HG02938 (cell line): ENCODE results near the gene CIPC.

Experiments used
- ATAC-seq: cut with Tn5 transposase; IDR thresholded peaks from one replicate; pipeline ENCODE4 v1.9.1; 2021; ENCODE audit warnings: mild to moderate bottlenecking, moderate library complexity; ENCODE audit not compliant: unreplicated experiment

CIPC gene

DNA sequence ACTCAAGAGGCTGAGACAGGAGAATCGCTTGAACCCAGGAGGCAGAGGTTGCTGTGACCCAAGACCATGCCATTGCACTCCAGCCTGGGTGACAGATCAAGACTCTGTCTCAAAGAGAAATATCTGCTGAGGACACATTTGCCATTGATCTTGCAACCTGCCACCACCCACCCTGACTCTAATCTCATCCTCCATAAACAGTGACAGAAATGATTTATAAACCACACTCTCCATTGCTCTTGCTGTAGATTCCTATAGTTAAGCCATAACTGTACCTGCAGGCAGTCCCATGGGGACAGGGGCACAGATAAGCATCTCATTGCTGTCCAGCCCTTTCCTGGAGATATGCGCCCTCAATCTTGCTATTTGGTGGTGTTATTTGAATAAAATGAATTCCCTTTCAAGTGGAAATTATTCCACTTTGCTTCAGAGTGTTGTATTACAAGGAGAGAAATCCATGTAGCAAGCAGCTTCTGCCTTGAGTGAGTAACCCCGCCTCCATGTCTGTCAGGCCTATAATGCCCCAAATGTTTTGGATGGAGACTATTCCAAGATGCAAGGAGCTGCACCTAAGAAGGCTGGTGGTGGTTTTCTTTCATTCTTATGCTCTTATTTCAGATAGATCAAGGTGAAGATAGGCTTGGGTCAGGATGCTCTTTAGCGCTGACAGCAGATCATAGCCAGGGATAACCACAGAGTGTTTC lies 46.5 kb downstream of the CIPC start:
- ATAC-seq, result no peak

DNA sequence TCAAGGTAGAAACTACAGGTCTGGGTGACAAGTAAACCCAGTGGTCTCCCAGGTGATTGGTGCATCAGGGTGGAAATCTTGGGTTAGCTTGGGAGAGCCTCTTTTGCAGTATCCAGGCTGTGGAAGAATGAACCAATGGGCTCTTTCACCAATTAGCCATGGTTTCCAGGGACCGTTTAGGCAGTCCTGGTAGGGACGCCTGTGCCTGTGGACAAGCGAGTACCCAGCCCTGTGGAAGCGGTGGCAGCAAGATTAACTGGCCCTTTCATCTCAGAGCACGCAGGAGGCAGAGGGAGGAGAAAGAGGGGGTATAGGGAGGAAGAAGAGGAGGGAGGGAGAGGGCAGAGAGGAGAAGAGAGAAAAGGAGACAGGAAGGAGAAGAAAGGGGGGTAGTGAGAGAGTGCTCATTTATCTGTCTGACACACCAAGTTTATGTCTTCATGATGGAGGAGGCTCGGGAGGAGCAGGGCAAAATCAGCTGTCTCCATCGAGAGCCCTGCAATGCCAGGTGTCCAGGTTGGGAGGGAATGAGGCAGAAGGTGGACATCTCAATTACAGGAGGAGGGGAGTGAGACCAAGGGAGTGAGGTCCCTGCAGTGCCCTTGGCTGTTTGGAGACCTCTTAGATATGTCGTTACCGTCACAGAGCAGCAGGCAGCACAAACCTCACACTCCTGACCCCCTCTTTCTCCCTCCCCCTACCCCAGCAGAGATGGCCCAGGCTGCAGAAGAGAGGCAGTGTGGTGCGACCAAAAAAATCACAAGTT lies 48.1 kb downstream of the CIPC start:
- no peak for ATAC-seq

DNA sequence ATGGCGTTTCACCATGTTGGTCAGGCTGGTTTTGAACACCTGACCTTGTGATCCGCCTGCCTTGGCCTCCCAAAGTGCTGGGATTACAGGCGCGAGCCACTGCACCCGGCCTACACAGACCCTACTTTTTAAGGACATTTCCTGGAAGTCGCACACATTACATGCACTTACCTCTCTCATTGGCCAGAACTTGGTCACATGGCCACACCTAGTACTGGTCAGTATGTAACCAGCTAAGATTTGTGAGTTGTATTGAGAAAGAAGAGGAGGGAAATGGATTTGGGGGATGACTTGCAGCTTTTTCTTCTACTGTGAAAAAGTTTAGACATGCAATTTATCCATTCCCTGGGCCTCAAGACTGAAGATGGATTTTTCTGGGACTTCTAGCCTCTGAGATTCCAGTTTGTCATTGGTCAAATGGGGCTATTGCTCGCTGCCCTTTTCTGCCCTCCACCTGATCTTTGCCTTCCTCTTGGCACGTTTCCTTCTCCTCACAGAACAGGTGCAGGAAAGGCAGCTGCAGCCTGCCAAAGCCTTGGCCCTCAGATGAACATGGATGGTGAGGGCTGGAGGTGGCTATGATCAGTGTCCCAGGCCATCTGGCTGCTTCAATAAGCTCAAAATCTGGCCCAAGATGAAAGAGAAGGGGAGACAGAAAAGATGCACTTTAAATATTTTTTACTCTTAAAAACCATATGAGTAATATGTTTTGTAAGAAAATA lies 50.6 kb downstream of the CIPC start:
- no peak for ATAC-seq

DNA sequence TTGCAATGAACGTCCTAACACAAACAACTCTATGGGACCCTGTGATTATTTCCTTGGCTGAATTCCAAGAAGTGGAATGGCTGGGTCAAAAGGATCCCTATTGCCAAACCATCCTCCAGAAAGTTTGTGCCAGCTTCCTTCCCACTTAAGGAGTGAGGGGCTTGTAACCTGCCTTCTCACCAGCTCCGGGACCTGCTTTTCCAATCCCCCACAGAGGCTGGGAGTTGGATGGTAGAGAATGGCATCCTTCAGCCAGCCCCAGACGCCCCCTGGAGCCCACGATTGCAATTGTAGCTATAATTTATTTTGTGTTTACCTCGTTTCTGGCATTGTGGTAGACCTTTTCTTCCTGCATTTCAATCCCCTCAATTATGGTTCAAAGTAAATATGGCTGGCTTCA lies 53.2 kb downstream of the CIPC start:
- no peak for ATAC-seq

DNA sequence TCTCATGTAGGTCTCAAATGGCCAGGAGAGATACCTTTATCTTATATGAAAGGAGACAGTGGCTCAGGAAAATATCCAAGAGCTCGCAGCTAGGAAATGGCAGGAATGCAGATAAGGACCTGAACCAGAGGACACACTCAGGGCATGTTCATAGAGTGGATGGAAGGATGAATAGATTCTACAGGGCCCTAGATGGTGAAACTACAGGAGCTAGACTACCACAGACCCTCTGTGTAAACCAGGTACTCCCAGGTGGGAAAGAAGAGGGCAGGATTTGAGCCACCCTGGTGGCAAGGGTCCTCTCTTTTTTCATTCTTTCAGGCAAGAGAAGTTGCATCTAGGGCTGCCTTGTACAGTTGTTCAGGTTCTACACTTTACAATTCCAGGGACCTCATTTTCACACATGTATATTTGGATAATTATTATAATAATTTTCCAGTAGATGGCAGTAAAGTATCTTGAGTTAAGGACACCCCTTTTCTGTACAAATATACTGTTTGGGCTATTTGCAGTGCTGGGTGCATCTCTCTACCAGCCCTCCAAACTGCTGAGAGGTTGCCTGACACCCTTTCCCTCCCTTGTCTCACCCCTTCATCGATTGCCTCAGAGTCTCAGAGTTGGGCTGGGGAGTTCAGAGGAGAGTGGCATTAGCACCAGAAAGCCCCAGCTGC lies 54.0 kb downstream of the CIPC start:
- no peak for ATAC-seq

DNA sequence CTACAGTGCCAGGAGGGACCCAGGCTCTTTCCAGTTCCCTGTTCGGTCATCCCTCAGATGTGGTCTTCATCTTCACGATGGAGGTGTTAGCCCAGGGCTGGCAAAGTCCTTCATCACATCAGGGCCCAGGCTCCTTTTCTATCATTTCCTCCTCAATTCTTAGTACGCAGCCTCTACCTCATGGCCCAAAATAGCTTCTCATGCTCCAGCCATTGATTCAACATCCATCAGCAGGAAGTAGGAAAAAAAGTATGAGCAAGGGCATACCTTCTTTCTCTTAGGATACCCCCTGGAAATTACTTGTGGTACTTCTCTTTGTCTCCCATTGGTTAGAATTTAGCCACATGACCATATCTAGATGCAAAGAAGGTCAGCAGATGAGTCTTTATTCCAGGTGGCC lies 55.7 kb downstream of the CIPC start:
- ATAC-seq, result no peak

DNA sequence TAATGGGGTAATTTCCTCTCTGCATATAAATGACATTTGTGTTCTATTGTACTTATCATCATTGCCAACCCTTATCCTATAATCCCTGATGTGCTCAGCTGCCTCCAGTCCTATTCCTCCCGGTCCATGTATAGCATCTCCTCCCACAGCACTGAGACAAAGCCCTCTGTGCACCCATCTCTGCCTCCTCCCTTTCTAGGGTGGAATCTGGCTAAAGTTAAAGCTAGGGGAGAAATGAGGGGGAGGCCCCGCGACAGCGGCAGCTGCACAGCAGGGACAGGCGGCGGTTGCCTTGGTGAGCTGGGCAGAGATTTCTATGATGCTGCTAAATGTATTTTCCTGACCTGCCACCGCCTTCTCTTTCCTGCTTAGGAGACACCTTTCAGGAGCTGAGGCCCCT lies 56.4 kb downstream of the CIPC start:
- no peak for ATAC-seq

DNA sequence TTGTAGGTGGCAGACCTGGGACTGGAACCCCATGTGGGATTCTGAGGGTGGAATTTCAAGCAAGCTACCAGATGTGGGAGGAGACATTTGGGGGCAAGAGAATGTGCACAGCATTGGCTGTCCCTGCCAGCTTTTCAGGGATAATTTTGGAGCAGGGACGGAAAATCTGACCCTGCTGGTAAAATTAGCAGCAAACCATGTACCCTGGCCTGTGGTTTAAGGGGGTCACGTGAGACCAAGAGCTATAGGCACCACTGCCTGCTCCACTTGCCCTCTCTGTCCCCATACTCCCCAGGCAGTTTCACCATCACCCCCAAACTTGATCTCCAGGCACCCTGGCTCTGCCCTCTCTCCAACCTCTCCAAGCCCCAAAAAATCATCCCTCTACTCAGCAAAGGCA lies 57.0 kb downstream of the CIPC start:
- ATAC-seq, result no peak

DNA sequence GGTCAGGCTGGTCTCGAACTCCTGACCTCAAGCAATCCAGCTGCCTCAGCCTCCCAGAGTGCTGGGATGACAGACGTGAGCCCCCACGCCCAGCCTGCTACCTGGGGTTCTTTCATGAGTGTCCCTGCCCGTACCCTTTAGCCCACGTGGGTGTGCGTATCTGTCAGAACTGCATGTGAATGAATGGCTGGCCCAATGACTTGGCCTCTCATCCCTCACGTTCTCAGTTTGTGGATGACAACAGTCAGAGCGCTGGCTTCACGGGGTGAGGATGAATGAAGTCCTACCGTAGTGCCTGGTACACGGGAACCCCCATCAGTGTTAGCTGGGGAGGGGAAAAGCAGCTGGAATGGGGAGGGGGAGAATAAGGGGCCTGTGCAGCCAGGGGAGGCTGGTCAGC lies 59.7 kb downstream of the CIPC start:
- ATAC-seq, result no peak

DNA sequence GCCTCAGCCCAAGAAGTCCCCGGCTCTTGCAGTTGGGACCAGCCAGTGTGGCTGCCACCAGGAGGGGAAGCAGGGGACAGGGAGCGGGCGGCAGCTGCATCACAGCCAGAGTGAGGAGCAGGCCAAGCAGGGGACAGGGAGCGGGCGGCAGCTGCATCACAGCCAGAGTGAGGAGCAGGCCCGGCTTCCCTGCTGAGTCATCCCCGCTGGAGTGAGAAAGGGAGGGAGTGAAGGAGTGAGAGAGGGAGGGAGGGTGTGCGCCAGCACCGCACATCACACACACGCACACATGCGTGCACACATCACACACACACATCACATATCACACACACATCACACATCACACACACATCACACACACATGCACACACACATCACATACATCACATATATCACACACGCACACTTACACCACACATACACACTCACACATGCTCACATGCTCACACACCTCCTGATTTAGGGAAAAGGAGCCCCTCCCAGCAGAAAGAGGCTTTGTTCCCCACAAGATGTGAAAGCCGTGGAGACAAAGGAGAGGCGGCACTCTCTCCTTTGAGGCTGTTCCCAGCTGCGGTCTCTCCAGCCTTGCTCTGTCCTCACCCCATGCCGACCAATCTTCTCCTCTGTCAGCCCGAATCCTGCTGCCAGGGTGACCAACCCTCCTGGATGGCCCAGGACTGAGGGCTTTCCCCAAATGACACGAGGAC lies 60.3 kb downstream of the CIPC start:
- ATAC-seq, result no peak

DNA sequence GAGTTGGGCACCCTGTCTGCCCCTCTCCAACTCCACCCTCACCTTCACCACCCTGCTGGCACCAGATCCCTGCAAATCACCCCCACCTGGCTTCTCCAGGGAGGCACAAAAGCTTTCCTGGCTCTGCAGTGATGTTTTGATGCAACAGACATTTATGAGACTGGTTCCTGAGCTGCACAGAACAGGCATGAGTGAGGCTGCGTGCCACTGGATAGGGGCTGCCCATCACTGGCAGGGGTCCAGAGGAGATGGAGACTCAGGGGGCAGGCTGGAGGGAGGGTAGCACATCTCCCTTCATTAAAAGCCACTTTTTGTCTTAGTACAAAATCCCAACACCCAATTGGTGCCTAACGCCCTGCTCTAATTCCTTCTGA lies 60.8 kb downstream of the CIPC start:
- no peak for ATAC-seq

DNA sequence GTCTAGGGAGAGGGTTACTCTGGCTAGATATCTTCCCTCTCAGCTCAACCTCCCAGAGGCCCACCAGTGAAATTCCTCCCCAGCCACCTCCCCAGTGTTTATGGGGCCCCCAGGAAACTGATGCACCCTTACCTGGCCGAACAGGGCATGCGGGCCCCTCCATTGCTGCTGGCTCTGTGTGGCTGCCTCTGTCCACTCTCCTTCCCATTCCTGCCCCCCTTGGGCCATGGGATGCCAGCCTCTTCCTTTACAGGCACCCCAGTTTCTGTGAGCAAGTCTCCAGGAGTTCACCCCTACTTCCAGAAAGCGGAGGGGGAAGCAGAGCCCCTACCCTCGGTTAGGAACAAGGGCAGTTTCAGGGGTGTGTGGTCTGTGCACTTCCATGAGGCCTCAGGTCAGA lies 63.0 kb downstream of the CIPC start:
- ATAC-seq, result no peak
